Body of pancreas (tissue), 4 donors: ENCODE results near the gene STAT5B.

Experiments
- POLR2A ChIP-seq, 3 donors: fragments of 450-650 bp; IDR thresholded peaks; one replicate each; pipeline ENCODE4 v1.6.1; 2016; ENCODE audit warnings: antibody characterized with exemption in 3 of 3, mild to moderate bottlenecking in 2 of 3
- TF ChIP-seq, protein P1 (sequence below), 7 experiments: fragments of 450-650 bp in 4 of 7; fragments of 200-600 bp in 3 of 7; sonication (generic) in 3 of 7; IDR thresholded peaks; one replicate each; pipeline ENCODE4 v1.5.1; 2016 to 2019; ENCODE audit warnings: antibody characterized with exemption in 7 of 7

DNA sequence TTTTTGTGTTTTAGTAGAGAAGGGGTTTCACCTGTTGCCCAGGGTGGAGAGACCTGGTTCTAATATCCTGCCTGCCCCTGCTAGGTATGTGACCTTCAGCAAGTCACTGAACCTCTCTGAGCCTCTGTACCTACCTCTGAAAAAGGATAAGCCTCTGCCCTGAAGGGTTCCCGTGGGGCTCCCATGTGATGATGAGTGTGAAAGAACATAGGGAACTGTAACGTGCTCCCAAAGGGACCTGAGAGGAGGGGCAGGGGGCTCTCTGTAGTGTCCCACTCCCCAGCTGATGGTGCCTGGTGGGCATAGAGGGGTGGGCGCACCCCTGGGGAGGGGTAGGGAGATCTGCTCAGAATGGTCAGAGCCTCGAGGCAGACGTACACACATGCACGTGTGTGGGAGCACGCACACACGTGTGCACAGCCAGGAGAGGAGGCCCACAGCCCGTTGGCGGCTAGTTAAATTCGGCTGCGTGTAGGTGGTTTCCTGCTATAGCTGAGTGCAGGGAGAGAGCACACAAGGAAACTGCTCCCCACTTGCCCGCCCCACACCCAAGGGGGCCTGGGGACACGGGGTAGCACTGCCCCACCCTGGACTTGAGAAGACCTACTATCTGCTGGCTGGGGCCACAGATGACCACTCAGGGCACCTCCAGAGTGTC lies 101.9 kb downstream of the STAT5B start:
- no peak for TF ChIP-seq POLR2A (IDR thresholded peaks at IDR 0.05)
- TF ChIP-seq, protein P1, sequence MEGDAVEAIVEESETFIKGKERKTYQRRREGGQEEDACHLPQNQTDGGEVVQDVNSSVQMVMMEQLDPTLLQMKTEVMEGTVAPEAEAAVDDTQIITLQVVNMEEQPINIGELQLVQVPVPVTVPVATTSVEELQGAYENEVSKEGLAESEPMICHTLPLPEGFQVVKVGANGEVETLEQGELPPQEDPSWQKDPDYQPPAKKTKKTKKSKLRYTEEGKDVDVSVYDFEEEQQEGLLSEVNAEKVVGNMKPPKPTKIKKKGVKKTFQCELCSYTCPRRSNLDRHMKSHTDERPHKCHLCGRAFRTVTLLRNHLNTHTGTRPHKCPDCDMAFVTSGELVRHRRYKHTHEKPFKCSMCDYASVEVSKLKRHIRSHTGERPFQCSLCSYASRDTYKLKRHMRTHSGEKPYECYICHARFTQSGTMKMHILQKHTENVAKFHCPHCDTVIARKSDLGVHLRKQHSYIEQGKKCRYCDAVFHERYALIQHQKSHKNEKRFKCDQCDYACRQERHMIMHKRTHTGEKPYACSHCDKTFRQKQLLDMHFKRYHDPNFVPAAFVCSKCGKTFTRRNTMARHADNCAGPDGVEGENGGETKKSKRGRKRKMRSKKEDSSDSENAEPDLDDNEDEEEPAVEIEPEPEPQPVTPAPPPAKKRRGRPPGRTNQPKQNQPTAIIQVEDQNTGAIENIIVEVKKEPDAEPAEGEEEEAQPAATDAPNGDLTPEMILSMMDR (IDR thresholded peaks at IDR 0.05), result no peak
